Hematopoietic multipotent progenitor cell treated with erythropoietin and hydrocortisone succinate and interleukin-3 and kit ligand, for 6 days (in vitro differentiated cells): ENCODE results near the gene ATP8A2.
"Not testable (repeated sequence)": the region's sequence is repeated elsewhere in the genome, so short reads cannot be mapped to it uniquely, and the experiment has no call there.

Source experiments
- DNase-seq: peaks from one replicate; pipeline ENCODE4 v3.0.0-alpha.2; 2015

The ATP8A2 gene

GRCh38 chr13:25939961-25940687 is 568.4 kb downstream of the ATP8A2 start:
- no peak for DNase-seq

- no peak for DNase-seq
Observed at GRCh38 chr13:25943081-25943480, 571.3 kb downstream of the ATP8A2 start.

GRCh38 chr13:25943658-25944057 is 571.9 kb downstream of the ATP8A2 start:
- no peak for DNase-seq

- no peak for DNase-seq
Observed at GRCh38 chr13:25945596-25945995, 573.8 kb downstream of the ATP8A2 start.

GRCh38 chr13:25946321-25946720 is 574.5 kb downstream of the ATP8A2 start:
- DNase-seq: no peak

- DNase-seq: no peak
Observed at GRCh38 chr13:25948910-25949309, 577.1 kb downstream of the ATP8A2 start.

GRCh38 chr13:25951831-25952230 is 580.1 kb downstream of the ATP8A2 start:
- no peak for DNase-seq

GRCh38 chr13:25954080-25954479 is 582.3 kb downstream of the ATP8A2 start:
- DNase-seq: not testable (repeated sequence)

- DNase-seq: not testable (repeated sequence)
Observed at GRCh38 chr13:25954943-25955342, 583.2 kb downstream of the ATP8A2 start.

- DNase-seq: no peak
Observed at GRCh38 chr13:25958986-25959385, 587.2 kb downstream of the ATP8A2 start.

GRCh38 chr13:25961294-25961693 is 589.5 kb downstream of the ATP8A2 start:
- no peak for DNase-seq

GRCh38 chr13:25963674-25964073 is 591.9 kb downstream of the ATP8A2 start:
- no peak for DNase-seq

GRCh38 chr13:25965596-25965995 is 593.8 kb downstream of the ATP8A2 start:
- DNase-seq: no peak

- no peak for DNase-seq
Observed at GRCh38 chr13:25966086-25966485, 594.3 kb downstream of the ATP8A2 start.

GRCh38 chr13:25967144-25967543 is 595.4 kb downstream of the ATP8A2 start:
- no peak for DNase-seq

GRCh38 chr13:25971047-25971446 is 599.3 kb downstream of the ATP8A2 start:
- DNase-seq: no peak

- DNase-seq: no peak
Observed at GRCh38 chr13:25971459-25972145, 599.8 kb downstream of the ATP8A2 start.

GRCh38 chr13:25973085-25973484 is 601.3 kb downstream of the ATP8A2 start:
- no peak for DNase-seq

- no peak for DNase-seq
Observed at GRCh38 chr13:25973576-25973975, 601.8 kb downstream of the ATP8A2 start.

GRCh38 chr13:25977216-25977615 is 605.4 kb downstream of the ATP8A2 start:
- no peak for DNase-seq

GRCh38 chr13:25977671-25978070 is 605.9 kb downstream of the ATP8A2 start:
- DNase-seq: no peak

- DNase-seq: no peak
Observed at GRCh38 chr13:25978961-25979360, 607.2 kb downstream of the ATP8A2 start.

- DNase-seq: no peak
Observed at GRCh38 chr13:25979371-25979770, 607.6 kb downstream of the ATP8A2 start.

GRCh38 chr13:25980255-25980654 is 608.5 kb downstream of the ATP8A2 start:
- peak; percentile 35 for DNase-seq

- no peak for DNase-seq
Observed at GRCh38 chr13:25981060-25981459, 609.3 kb downstream of the ATP8A2 start.
